Upper lobe of left lung (tissue), 6 donors: ENCODE measurements around the gene JTB. TPM values are rescaled to one million over a fixed set of nuclear protein-coding genes. Genes with fewer than 3 reads are reported as not detected.
A peak's percentile ranks its signal among the peaks of the same experiment; 100 is the strongest.

Experiments used
- ATAC-seq, 2 donors: fragments of 200-7000 bp; cut with Tn5 transposase; one replicate each; pipeline ENCODE4 v1.9.1; 2022; ENCODE audit warnings: mild to moderate bottlenecking in 2 of 2, moderate library complexity in 2 of 2; ENCODE audit not compliant: low FRiP score in 2 of 2
- DNase-seq, 2 donors: peaks; one replicate each; pipeline ENCODE4 v3.0.0-alpha.2; 2019 to 2020
- H3K27ac ChIP-seq, 4 donors: fragments of 200-600 bp; sonication (generic); one replicate each; pipeline ENCODE4 v1.5.1; 2016 to 2019
- H3K27me3 ChIP-seq, 4 donors: fragments of 200-600 bp; sonication (generic); one replicate each; pipeline ENCODE4 v1.5.1; 2017 to 2019
- H3K36me3 ChIP-seq, 4 donors: fragments of 200-600 bp; sonication (generic); one replicate each; pipeline ENCODE4 v1.5.1; 2016 to 2019
- H3K4me1 ChIP-seq, 4 donors: fragments of 200-600 bp; sonication (generic); one replicate each; pipeline ENCODE4 v1.5.1; 2018 to 2019
- H3K4me3 ChIP-seq, 4 donors: fragments of 200-600 bp; sonication (generic); one replicate each; pipeline ENCODE4 v1.5.1; 2017 to 2019; ENCODE audit warnings: mild to moderate bottlenecking in 2 of 4, moderate library complexity in 1 of 4
- H3K9me3 ChIP-seq, 4 donors: fragments of 200-600 bp; sonication (generic); one replicate each; pipeline ENCODE4 v1.5.1; 2018 to 2019
- CTCF ChIP-seq, 6 experiments: fragments of 450-650 bp in 4 of 6; fragments of 200-600 bp in 2 of 6; sonication (generic) in 2 of 6; IDR thresholded peaks; one replicate each; pipeline ENCODE4 v1.5.1; 2016 to 2019; ENCODE audit warnings: antibody characterized with exemption in 6 of 6
- EP300 ChIP-seq, 4 donors: sonication (generic); formaldehyde crosslinking; IDR thresholded peaks; one replicate each; pipeline ENCODE4 v1.5.1; 2017; ENCODE audit warnings: antibody characterized with exemption in 4 of 4, control low read depth in 2 of 4
- POLR2A ChIP-seq, 4 donors: fragments of 450-650 bp; IDR thresholded peaks; one replicate each; pipeline ENCODE4 v1.5.1; 2016 to 2017; ENCODE audit warnings: antibody characterized with exemption in 4 of 4, mild to moderate bottlenecking in 2 of 4
- POLR2AphosphoS5 ChIP-seq, 2 donors: sonication (generic); formaldehyde crosslinking; IDR thresholded peaks; one replicate each; pipeline ENCODE4 v1.5.1; 2017; ENCODE audit warnings: antibody characterized with exemption in 2 of 2
- WGBS, 2 donors: methylation state at CpG; one replicate each; pipeline ENCODE4 v1.1.5; 2017 to 2018; 5-methylcytosine and 5-hydroxymethylcytosine counted together
- total RNA-seq, 6 donors: library from RNA; depleted of rRNA in 4 of 6; stranded (reverse); fragments of >200 nt in 4 of 6; gene quantifications; one replicate each; pipeline versions ENCODE4 v1.1.0 to v1.2.1, GENCODE V29; 2016 to 2021
- donor health status: DM: no; HTN: no; CAD: no; lungs with moderate emphysema.
- donor health status: DM: no; HTN: yes; CAD: no; lungs with severe emphysema.

JTB gene
- total RNA-seq, 6 donors from 2014 or later = 123 to 285 (median 157) TPM

- TF ChIP-seq POLR2A (IDR thresholded peaks at IDR 0.05) (peak in 3 of 4 donors; percentile 83 to 88 (median 86)), CTCF (IDR thresholded peaks at IDR 0.05) (peak; percentile 23 to 52 (median 42)), EP300 (IDR thresholded peaks at IDR 0.05) (peak in 1 of 4 donors; percentile 23), POLR2AphosphoS5 (IDR thresholded peaks at IDR 0.05) (peak; percentile 78 to 97)
- Histone ChIP-seq H3K9me3 (no peaks in the 10 kb centered on the region), H3K4me3 (peak within 1 kb of the TSS; percentile 27 to 62 (median 57)), H3K27me3 (no peaks in the 10 kb centered on the region), H3K27ac (peak within 1 kb of the TSS; percentile 81 to 97 (median 86)), H3K36me3 (no peaks in the 10 kb centered on the region), H3K4me1 (peaks cover 37 to 55% (median 40%) of the 10 kb centered on the region in 4 donors)
- whole genome bisulfite sequencing, 2 donors = 0 to 1% methylated on average over 41 to 45 of the region's 60 CpGs
- peak; percentile 93 to 96 for DNase-seq
- peak; percentile 93 to 95 for ATAC-seq
These were observed 10.1 kb downstream of the JTB start, which contains the start of gene CREB3L4 for GRCh38 chr1:153967107-153967999. Gene CREB3L4 (plus strand): TSS chr1:153967902. CDS start chr1:153968526, 624 bp downstream.

- peak overlapping the region; percentile 94 to 98 (median 97) for H3K27ac ChIP-seq
- DNase-seq (peak; percentile 56 to 86), ATAC-seq (no peak)
- H3K27me3 ChIP-seq = no peaks in the 10 kb centered on the region
- peaks cover 60 to 85% (median 65%) of the 10 kb centered on the region in 4 donors for H3K4me1 ChIP-seq
- WGBS, 2 donors = 0 to 4% methylated on average over 17 to 22 of the region's 22 CpGs
- peaks cover 0 to 28% (median 11%) of the 10 kb centered on the region in 4 donors for H3K36me3 ChIP-seq
- TF ChIP-seq CTCF (IDR thresholded peaks at IDR 0.05) (no peak), POLR2AphosphoS5 (IDR thresholded peaks at IDR 0.05) (no peak), EP300 (IDR thresholded peaks at IDR 0.05) (no peak), POLR2A (IDR thresholded peaks at IDR 0.05) (peak in 1 of 4 donors; percentile 10)
- no peaks in the 10 kb centered on the region for H3K9me3 ChIP-seq
- H3K4me3 ChIP-seq = peak overlapping the region; percentile 56 to 75 (median 68)
These were observed 13.6 kb downstream of the JTB start for GRCh38 chr1:153963850-153964331.

- Histone ChIP-seq H3K9me3 (no peaks in the 10 kb centered on the region), H3K4me3 (peak within 1 kb of the TSS; percentile 56 to 75 (median 68)), H3K4me1 (peaks cover 57 to 81% (median 63%) of the 10 kb centered on the region in 4 donors), H3K27me3 (no peaks in the 10 kb centered on the region), H3K36me3 (peaks cover 0 to 28% (median 11%) of the 10 kb centered on the region in 4 donors), H3K27ac (peak within 1 kb of the TSS; percentile 94 to 98 (median 97))
- peak; percentile 90 to 94 for ATAC-seq
- 1% methylated on average over 32 to 37 of the region's 54 CpGs for WGBS, 2 donors
- TF ChIP-seq POLR2A (IDR thresholded peaks at IDR 0.05) = peak in 3 of 4 donors; percentile 68 to 91 (median 83)
- no peak for TF ChIP-seq CTCF (IDR thresholded peaks at IDR 0.05)
- peak; percentile 84 to 90 for TF ChIP-seq POLR2AphosphoS5 (IDR thresholded peaks at IDR 0.05)
- no peak for TF ChIP-seq EP300 (IDR thresholded peaks at IDR 0.05)
- peak; percentile 95 to 99 for DNase-seq
These were observed 14.2 kb downstream of the JTB start, which contains the start of gene SLC39A1 for GRCh38 chr1:153963030-153963849. Gene SLC39A1 (minus strand): TSS chr1:153963537. CDS start chr1:153962715, 822 bp downstream.
